ENCODE data around the gene PDRG1.
"Not testable (repeated sequence)": the region's sequence is repeated elsewhere in the genome, so short reads cannot be mapped to it uniquely, and the experiment has no call there.

The PDRG1 gene

DNA sequence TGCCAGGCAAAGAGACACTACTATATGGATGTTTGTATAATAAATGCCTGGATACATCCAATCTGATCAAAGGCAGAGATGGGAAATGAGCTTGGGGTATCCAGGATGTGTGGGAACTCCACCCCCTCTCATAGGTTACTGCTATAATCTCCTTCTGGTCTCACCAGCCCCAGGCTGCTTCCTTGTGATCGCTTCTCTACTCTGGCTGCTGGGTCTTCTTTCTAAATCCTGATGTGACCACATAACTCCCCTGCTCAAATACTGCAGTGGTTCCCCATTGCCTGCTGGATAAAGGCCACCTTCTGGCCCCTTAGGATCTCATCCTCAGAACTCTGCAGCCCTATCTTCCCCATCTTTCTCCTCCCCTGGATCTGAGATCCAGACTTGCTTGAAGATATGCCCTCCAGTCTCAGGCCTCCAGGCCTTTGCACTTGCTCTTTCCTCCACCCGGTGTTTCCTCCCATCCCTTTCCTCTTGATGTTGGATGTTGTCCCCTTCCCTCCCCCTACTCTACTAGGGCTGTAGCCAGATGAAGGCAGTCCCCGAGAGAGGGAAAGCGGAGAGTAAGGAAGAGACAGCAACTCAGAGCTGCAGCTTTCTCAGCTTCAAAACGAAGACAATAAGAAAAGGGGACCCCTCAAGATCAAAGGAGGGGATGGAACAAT lies 15.3 kb upstream of the PDRG1 start:
- DNase-seq (ENCODE audit: low read depth) = no peak

GRCh38 chr20:31963889-31964288 lies 12.0 kb upstream of the PDRG1 start:
- DNase-seq (ENCODE audit: low read depth) = no peak

DNA sequence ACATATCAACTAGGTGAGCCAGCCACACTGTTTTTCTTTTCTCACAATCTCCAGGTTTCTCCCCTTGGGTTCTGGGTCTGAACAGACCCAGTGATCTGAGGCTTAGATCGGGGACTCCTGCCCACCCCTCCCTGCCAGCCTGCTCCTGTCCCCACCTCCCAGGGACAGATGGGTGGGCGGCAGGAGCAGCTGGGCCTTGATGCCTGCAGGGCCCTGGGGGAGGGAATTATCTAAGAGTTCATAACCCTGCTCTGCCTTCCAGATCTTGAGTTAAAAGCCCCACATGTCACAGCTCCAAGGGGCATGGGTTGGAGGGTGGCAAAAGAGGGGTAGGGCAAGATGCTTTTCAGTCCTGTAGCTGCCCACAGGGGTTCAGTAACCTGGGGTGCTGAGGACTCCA lies 10.9 kb upstream of the PDRG1 start:
- no peak for DNase-seq (ENCODE audit: low read depth)

- DNase-seq (ENCODE audit: low read depth) = no peak
These were observed 5.0 kb upstream of the PDRG1 start for GRCh38 chr20:31956556-31957526.

DNA sequence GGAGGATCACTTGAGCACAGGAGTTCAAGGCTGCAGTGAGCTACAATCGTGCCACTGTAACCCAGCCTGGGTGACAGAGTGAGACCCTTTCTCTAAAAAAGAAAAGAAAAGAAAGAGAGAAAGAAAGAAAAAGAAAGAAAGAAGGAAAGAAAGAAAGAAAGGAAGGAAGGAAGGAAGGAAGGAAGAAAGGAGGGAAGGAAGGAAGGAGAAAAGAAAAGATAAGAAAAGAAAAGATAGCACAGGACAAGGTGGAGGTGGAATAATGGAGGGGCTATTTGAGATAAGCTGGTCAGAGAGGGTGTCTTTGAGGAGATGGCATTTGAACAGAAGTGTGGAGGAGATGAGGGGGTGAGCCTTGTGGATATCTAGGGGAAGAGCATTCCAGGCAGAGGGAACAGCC lies 2.7 kb upstream of the PDRG1 start:
- no peak for DNase-seq (ENCODE audit: low read depth)

DNA sequence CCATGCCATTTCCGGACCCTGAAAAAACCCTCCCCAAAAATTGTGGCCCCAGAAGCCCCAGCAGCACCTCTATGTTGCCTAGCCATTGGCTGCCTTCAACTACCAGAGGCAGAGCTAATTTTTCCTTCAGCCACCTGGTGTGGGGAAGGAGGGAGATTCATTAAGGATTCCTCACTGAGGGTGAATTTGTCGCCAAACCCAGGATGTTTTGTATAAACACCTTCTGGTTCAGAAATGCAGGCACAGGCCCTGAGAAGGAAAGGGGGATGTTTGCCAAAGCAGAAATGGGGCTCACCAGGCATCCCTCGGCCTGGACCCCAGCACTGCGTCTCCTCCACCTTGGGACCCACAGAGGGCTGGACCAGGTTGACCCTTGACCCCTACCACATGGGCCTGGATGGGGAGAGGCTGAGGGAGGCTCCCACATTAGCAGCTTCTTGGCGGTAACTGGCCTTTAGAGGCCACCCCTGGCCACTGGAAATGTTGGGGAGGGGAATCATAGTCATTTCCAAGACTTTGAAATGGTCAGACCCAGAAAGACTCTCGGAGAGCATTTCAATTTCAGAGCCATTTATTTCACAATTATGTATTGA lies 1.8 kb upstream of the PDRG1 start:
- DNase-seq (ENCODE audit: low read depth) = no peak

DNA sequence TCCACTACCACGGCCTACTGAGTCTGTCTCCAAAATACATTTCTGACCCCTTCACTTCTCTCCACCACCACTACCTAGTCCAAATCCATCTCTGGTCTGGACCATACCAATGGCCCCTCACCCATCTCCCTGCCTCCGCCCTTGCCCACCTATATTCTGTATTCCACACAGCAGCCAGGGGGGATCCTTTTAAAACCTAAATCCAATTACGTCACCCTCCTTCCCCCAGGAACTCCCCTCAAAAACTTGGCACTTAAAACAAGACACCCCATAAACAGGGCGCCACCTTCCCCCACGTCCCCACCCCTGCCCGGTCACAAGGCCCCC lies 680 bp downstream of the PDRG1 start:
- no peak for DNase-seq (ENCODE audit: low read depth)

DNA sequence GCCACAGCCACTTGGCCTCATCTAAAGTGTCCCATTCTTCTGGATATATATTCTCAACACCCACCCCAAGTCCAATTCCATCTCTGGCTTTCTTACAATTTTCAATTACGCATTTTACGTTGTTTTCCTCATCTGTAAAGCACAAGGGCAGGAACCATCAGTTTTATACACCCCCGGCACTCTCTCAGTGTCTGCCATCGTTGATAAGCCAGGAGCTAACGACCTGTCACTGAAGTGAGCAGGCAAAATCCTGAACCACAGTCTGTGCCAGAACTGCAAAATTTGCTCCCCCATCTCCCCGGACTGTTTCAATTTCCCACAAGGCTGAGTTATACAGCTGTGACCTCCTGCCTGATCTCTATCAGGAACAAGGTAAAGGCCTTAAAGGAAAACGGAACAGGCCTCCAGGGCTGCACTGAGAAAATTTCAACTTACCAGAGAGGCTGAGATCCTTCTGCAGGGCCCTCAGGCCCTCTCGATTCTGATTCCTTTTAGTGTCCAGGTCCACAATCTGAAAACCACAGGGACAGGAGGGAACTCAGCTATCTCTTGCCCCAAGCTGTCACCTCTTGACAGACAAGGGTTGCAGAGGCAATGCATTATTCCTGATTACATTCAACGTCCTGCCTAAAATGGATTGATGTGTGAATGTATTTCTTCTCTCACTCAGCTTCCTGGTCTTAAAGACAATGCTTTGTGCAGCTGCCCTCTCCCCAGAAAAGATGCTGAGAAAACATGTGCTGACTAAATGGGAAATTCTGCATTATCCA lies 1.8 kb downstream of the PDRG1 start:
- no peak for DNase-seq (ENCODE audit: low read depth)

GRCh38 chr20:31948008-31948407 lies 3.8 kb downstream of the PDRG1 start:
- no peak for DNase-seq (ENCODE audit: low read depth)

DNA sequence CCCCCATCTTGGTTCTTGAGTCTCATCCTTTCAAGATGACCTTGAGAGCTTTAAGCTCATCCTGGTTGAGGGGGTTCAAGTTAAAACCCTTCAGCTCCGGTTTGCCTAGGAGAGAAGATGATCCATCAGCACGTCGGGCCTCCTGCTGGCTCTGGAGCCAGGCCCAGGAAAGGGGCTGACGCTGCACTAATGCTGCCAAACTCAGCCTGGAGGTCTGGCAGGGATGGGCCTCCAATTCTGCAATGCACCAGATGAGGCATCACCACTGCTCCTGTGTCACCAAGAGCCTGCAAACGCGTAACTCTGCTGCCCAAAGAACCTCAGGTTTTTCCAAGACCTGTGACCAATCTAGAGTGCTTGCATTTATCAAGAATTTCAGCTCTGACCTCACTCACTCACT lies 6.1 kb downstream of the PDRG1 start:
- peak; percentile 24 for DNase-seq (ENCODE audit: low read depth)

DNA sequence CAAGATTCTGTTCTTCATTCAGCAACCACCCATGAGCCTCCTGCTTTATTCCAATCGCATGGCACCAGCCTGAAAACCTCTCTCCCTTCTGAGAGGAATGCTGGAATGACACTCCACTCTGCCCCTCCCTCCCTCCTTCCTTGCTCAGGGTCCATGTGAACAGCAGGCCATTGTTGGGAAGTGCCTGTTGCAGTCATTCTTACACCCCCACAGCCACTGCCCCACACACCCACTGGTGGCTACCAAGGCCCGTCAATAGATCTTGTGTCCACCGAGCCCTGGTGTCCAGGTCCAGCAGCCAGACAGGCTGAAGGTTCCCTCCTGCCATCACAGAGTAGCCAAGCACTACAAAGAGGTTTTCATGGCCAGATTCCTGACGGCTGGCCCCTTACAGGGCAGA lies 6.5 kb downstream of the PDRG1 start:
- no peak for DNase-seq (ENCODE audit: low read depth)

DNA sequence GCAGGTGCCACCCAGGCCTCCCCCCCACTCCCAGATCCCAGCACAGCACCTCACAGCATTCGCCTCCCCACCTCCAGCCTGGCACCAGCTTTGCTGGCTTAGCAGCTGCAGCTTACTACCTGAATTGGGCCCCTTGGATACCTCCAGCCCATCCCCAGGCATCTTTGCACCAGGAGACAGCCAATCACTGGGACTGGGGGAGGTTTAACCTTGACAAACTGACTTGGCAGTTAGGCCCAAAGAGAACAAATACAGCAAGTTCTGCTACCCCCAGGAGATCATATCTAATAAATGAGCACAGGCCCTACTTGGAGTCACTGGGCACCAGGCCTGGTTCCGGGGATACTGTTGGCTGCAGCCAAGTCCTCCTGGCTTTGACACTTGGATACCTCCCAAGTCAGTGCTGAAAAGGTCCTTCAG lies 8.8 kb downstream of the PDRG1 start:
- DNase-seq (ENCODE audit: low read depth) = peak; percentile 11

DNA sequence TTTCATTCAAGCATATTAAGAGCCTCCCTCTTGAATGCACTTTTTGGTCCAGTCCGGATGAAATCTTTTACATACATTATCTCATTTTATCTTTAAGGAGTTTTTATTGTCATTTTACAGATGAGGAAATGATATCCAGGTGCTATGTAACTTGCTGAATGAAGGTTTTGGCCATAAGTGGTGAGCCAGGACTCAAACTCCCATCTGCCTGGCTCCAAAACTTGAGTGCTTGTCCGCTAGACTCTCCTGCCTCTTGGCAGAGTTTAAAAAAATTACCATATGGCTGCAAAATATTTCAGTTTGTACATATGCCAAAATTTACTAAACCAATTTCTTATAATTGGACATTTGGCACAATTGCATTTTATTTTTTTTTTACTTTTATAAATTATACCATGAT lies 12.2 kb downstream of the PDRG1 start:
- DNase-seq (ENCODE audit: low read depth) = no peak

GRCh38 chr20:31937820-31938219 lies 14.0 kb downstream of the PDRG1 start:
- no peak for DNase-seq (ENCODE audit: low read depth)

DNA sequence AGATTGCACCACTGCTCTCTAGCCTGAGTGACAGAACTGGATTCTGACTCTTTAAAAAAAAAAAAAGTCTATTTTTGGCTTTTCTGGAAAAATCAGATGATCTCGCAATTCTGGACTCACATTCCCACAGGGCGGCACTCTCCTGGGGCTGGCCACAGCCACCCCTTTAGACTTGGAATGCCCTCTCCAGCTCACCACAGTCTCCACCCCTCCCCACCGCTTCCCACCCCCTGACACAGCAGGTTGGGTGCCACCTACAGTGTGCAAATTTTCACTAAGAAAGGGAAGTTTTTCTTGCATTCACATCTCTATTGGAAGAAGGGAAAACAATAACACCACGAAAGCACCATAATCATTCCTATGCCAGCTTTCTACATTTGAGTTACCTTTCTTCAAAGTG lies 15.4 kb downstream of the PDRG1 start:
- no peak for DNase-seq (ENCODE audit: low read depth)

GRCh38 chr20:31934968-31935764 lies 16.7 kb downstream of the PDRG1 start:
- DNase-seq (ENCODE audit: low read depth) = no peak

GRCh38 chr20:31934491-31934890 lies 17.4 kb downstream of the PDRG1 start:
- DNase-seq (ENCODE audit: low read depth) = no peak

- no peak for DNase-seq (ENCODE audit: low read depth)
These were observed 18.1 kb downstream of the PDRG1 start for GRCh38 chr20:31933698-31934097.

- no peak for DNase-seq (ENCODE audit: low read depth)
These were observed 21.1 kb downstream of the PDRG1 start for GRCh38 chr20:31930779-31931178.

- DNase-seq (ENCODE audit: low read depth) = not testable (repeated sequence)
These were observed 22.2 kb downstream of the PDRG1 start for GRCh38 chr20:31929631-31930030.

DNA sequence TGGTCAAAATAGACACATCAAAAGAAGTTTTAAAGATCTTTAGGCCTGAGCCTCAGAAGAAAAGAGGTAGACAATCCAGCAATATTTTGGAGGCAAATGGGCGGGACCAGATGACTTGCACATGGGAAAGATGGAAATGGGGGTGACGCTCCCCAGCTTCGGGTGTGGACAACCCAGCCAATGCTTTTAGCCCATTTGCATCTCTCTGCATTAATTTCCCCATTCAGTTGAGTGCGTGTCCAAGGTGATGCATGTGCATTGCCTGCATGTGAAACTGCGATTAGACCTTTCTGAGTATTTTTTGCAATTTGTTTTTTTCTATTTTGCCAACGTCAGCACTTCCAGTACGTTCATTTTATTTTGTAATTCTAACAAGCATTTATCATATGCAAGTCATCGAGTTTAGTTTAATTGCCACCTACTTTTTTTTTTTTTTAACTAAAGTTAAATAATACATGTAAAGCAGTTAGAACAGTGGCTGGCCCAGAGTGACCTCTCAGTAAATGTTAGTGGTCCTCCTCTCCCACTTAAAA lies 24.2 kb downstream of the PDRG1 start:
- DNase-seq (ENCODE audit: low read depth) = no peak
